ENCODE measurements around the gene ASPSCR1. TPM values are rescaled to one million over a fixed set of nuclear protein-coding genes. Genes with fewer than 3 reads are reported as not detected.
A peak's percentile ranks its signal among the peaks of the same experiment; 100 is the strongest.

ASPSCR1 gene
- polyA plus RNA-seq, 4 donors = 22.0 to 38.4 (median 24.1) TPM

- no peak for DNase-seq (ENCODE audit: low read depth in 4 of 4, low spot score in 3 of 4)
These were observed 43.9 kb downstream of the ASPSCR1 start for GRCh38 chr17:82021107-82021899.

GRCh38 chr17:82021900-82022309, 44.5 kb downstream of the ASPSCR1 start:
- no peak for DNase-seq (ENCODE audit: low read depth in 4 of 4, low spot score in 3 of 4)

DNA sequence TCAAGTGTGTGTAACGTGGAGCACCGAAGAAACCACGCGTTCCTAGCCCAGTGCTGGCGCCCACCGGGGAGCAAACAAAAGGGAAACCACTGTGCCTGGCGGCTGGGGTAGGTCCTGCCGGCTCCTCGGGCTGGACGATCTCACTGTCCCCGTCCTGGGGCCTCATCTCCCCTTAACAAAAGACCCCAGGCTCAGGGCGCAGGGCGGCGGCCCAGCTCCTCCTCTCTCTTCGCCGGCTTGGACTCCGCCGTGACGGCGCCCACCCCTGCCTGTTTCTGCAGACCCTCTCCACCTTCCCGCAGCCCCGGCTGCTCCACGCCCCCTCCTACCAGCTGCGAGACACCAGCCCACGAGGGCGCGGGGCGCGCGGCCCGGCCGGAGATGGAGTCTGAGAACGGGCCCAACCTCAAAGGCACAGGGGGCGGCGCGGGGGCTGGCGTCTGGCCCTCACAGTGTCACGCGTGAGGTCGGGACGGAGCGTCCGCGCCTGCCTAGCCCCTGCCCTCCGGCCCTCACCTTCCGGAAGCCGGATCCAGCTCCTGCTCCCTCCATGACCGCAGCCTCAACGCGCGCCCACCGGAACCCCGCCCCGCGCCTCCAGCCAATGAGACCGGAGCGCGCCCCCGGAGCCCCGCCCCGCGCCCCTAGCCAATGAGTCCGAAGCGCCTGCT, 45.0 kb downstream of the ASPSCR1 start, which contains the start of gene CENPX:
CENPX (minus strand) TSS at position 569 of the 671 bp plus-strand sequence; CDS start at position 552, 17 bp downstream.
- no peak for DNase-seq (ENCODE audit: low read depth in 4 of 4, low spot score in 3 of 4)

- peak; percentile 93 to 98 (median 98) for DNase-seq (ENCODE audit: low read depth in 4 of 4, low spot score in 3 of 4)
These were observed 45.6 kb downstream of the ASPSCR1 start, which contains the start of gene LRRC45 for GRCh38 chr17:82022981-82023446. Gene LRRC45, plus strand, starts transcription at chr17:82023305. Its CDS starts 339 bp downstream, at chr17:82023644.

DNA sequence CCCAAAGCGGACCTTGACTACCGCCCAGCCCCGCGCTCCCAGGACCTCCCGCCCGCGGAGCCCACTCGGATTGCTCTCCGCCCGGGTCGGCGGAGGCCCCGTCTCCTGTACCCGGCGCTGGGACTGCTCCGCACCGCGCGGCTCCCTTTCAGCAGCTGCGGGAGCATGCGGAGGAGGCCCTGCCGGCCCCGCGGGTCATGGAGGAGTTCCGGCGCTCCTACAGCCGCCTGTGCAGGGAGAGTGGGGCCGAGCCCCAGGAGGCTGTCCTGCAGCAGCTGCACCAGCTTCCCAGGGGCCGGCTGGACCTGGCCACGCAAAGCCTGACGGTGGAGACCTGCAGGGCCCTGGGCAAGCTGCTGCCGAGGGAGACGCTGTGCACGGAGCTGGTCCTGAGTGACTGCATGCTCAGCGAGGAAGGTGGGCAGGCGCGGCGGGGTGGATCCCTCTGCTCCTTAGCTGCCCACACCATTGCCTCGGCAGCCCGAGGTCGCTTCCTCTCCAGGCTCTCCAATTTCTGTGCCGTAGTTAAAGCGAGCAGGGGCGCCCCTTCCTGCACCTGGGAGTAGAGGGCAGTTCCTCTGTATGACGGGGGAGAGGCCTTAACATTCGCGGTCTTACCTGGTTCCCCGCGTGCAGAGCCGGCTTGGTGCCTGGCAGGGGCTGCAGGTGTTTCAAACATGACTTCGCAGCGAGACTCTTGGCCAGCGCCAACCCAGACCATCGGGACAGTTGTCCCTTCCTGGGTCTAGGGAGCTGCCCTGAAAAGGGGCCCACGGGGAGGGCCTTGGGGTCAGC, 46.2 kb downstream of the ASPSCR1 start:
- no peak for DNase-seq (ENCODE audit: low read depth in 4 of 4, low spot score in 3 of 4)

- DNase-seq (ENCODE audit: low read depth in 4 of 4, low spot score in 3 of 4) = no peak
These were observed 47.4 kb downstream of the ASPSCR1 start for GRCh38 chr17:82024859-82025258.

DNA sequence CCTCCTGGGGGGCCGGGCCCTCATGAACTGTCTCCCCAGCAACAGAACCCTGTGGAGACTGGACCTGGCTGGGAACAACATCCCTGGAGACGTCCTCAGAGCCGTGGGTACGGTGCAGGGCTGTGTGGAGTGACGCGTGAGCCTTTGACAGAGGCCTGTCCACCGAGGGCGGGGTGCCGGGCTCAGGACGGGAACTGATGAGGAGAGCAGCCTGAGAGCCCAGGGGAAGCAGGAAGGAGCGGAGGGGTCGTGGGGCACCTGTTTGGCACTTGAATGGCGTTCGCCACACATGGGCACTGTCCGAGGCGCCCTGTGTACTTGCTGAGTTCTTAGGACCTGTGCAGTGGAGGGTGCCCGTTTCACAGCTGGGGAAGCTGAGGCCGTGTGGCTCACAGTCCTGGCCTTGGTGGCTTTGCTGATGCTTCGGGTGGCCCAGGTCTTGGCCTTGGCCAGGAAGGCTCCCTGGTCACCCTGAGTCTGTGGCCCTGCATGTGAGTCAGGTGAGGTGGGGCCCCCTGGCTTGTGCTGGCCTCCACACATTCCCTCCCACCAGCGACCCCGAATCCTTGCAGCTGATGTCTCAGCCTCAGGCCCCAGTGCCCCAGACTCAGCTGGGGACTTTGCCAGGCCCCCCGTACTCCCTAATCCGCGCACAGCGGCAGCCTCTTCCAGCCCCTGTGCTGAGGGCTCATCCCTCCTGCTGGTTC, 48.1 kb downstream of the ASPSCR1 start:
- no peak for DNase-seq (ENCODE audit: low read depth in 4 of 4, low spot score in 3 of 4)

DNA sequence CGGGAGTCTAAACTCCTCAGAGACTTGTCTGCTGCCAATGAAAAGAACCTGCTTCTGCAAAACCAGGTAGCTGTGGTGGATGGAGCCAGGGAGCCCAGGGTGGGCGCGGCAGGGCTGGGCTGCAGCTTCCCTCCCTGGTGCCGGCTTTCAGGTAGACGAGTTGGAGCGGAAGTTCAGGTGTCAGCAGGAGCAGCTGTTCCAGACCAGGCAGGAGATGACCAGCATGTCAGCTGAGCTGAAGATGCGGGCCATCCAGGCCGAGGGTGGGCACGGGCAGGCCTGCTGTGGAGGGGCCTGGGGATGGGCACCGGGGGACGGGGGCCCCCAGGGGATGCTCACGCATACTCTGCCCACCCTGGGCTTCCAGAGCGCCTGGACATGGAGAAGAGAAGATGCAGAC, 50.8 kb downstream of the ASPSCR1 start:
- no peak for DNase-seq (ENCODE audit: low read depth in 4 of 4, low spot score in 3 of 4)

- no peak for DNase-seq (ENCODE audit: low read depth in 4 of 4, low spot score in 3 of 4)
These were observed 51.5 kb downstream of the ASPSCR1 start for GRCh38 chr17:82028966-82029365.

DNA sequence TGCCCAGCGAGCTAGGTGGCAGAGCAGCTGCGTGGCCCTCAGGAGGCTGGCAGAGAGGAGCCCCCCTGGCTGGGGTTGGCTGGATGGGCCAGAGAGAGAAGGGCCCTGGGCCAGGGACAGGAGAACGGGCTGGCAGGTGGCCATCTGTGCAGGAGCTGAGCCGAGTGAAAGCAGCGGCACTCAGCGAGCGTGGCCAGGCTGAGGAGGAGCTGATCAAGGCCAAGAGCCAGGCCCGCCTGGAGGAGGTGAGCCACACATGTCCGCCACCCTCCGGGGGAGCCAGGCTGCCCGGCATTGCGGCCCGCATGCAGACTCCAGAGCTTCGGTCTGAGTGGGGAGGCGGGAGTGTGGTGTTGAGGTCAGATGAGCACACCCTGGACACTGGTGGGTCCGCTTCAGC, 52.0 kb downstream of the ASPSCR1 start:
- no peak for DNase-seq (ENCODE audit: low read depth in 4 of 4, low spot score in 3 of 4)

DNA sequence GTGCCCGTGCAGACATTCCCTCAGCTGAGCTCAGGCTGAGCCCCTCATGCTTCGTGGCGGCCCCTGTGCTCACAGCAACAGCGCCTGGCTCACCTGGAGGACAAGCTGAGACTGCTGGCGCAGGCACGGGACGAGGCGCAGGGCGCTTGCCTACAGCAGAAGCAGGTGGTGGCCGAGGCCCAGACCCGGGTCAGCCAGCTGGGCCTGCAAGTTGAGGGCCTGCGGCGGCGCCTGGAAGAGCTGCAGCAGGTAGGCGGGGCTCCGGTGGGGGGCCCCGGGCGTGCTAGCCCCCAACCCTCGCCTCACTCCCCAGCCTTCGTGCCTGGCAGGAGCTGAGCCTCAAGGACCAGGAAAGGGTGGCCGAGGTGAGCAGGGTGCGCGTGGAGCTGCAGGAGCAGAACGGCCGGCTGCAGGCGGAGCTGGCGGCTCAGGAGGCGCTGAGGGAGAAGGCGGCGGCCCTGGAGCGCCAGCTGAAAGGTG, 52.6 kb downstream of the ASPSCR1 start:
- DNase-seq (ENCODE audit: low read depth in 4 of 4, low spot score in 3 of 4) = no peak

DNA sequence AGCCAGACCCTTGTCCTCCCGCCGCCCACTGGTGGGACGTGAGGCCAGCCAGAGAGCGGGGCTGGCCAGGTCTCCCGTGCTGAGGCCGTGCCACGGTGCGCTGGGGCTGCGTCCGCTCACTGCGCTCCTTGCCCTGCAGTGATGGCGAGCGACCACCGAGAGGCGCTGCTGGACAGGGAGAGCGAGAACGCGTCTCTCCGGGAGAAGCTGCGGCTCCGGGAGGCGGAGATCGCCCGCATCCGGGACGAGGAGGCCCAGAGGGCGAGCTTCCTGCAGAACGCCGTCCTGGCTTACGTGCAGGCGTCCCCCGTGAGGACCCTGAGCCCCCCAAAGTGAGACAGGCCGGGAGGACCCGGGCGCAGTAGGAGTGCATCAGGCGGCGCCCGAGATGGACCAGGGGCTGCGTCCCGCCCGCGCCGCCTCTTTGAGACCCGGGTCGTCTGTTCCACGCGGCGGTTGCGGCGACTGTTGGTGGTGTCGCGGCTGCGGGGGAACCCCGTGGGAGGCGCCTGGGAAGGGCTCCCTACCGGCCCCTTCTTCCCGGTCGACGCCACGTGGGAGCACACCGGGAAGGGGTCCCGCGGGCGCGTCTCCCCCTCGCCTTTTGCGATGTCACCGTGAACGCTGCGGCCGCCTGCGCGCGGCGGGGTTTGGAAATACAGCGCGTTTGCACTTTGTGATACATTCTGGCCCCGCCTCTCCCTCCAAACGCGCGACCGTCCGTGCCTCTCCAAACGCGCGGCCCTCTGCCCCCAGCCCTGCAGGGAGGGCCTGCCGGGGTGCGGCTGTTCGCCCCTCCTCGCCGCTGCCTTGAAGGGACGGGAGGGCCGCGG, 53.3 kb downstream of the ASPSCR1 start:
- DNase-seq (ENCODE audit: low read depth in 4 of 4, low spot score in 3 of 4) = peak in 1 of 4 donors; percentile 82

DNA sequence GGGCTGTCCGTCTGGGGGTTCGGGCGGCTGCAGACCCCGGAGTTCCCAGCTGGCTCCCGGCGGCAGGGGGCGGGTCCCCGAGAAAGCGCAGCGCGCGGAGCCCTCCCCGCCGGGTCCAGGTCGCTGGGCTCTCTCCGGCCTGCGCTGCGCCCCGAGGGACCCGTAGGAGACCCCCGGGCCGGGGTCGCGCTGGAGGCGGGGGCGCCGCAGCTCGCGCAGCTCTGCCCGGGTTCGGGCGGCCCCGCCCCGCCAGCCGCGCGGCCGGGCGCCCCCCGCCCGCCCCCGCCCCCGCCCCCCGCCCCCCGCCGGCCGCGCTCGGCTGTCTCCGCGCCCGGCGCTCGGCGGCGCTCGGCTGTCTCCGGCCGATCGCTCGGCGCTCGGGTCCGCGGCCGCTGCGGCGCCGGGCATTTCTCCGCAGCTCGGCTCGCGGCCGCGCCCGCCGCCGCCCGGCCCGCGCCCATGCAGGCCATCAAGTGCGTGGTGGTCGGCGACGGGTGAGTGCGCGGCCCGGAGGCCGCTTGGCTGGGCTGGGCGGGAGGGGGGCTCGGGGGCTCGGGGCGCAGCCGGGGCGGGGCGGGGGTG, 54.0 kb downstream of the ASPSCR1 start, which contains the start of gene RAC3:
RAC3 (plus strand) TSS at position 376 of the 582 bp plus-strand sequence; CDS start at position 460, 84 bp downstream.
- no peak for DNase-seq (ENCODE audit: low read depth in 4 of 4, low spot score in 3 of 4)

DNA sequence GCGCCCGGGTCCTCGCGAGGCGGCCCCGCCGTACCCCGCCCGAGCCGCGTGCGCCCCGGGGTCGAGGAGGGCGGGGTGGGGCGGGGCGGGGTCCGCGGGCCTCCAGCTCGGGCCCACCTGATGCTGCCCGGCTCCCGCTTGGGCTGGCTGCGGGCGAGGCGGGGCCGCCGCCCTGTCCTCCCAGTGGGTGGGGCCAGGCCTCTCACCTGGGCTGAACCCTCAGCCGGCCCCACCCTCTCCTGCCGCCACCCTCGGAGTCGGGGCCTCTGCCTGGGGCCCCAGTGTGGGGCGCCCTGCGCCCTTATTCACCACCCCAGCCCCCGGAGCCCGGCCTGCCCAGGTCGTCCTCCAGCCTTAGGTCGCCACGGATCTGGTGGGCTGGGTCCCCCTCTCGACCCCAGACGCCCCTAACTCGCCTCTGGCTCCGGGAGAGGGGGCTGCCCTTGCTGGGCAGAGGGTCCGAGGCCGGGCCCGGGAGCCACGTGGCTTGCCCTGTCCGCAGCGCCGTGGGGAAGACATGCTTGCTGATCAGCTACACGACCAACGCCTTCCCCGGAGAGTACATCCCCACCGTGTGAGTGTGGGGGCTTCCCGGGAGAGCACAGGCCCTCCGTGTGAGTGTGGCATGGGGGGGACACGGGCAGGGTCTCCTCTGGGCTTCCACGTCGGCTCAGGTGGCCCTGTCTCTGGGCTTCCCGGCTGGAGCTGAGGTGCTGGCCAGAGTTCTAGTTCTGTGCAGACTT, 54.6 kb downstream of the ASPSCR1 start:
- no peak for DNase-seq (ENCODE audit: low read depth in 4 of 4, low spot score in 3 of 4)

GRCh38 chr17:82033359-82034085, 56.1 kb downstream of the ASPSCR1 start:
- no peak for DNase-seq (ENCODE audit: low read depth in 4 of 4, low spot score in 3 of 4)

DNA sequence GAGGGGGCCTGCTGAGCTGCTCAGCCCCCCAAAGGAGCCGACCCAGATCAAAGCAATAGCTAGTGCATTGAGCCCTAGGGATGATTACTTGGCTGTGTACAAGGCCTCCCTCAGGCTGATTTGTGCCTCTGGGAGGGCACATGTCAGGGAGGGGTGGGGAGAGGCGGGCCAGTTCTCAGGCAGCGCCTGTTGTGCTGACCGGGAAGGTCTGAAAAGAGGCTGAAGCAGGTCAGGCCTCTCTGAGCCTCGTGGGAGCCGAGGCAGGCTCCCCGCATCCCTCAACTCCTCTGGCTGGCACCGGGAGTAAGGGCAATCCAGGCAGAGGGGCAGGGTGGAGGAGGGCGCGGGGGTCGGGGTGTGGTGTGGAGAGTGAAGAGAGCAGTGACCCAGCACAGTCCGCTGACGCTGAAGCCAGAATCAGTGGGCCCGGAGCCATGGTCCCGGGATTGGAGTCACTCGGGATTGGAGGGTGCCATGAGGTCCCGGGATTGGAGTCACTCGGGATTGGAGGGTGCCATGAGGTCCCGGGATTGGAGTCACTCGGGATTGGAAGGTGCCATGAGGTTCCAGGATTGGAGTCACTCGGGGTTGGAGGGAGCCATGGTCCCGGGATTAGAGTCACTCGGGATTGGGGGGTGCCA, 57.1 kb downstream of the ASPSCR1 start:
- no peak for DNase-seq (ENCODE audit: low read depth in 4 of 4, low spot score in 3 of 4)

DNA sequence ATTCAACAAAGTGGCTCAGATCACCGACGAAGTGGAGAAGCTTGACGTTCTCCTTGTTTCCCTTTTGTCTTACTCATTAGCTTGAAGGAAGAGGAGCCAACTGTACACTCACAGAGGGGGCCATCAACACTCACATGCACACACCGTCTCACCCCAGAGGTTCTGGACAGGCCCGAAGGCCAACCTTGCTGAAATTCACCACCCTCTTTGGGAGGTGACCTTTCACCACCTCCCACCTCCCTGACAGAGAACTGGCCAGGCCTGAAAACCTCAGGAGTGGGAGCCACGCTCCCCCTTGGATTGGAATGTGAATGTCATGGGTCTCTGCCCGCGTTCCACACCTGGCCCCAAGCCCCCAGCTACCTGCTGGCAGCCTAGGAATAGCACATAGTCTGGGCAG, 58.1 kb downstream of the ASPSCR1 start:
- DNase-seq (ENCODE audit: low read depth in 4 of 4, low spot score in 3 of 4) = no peak
